Upper lobe of left lung (tissue), 4 donors: ENCODE measurements around the gene NLGN2.

Experiments
- CTCF ChIP-seq, 6 experiments: fragments of 450-650 bp in 4 of 6; fragments of 200-600 bp in 2 of 6; sonication (generic) in 2 of 6; IDR thresholded peaks; one replicate each; pipeline ENCODE4 v1.5.1; 2016 to 2019; ENCODE audit warnings: antibody characterized with exemption in 6 of 6
- EP300 ChIP-seq, 4 donors: sonication (generic); formaldehyde crosslinking; IDR thresholded peaks; one replicate each; pipeline ENCODE4 v1.5.1; 2017; ENCODE audit warnings: antibody characterized with exemption in 4 of 4, control low read depth in 2 of 4
- POLR2A ChIP-seq, 4 donors: fragments of 450-650 bp; IDR thresholded peaks; one replicate each; pipeline ENCODE4 v1.5.1; 2016 to 2017; ENCODE audit warnings: antibody characterized with exemption in 4 of 4, mild to moderate bottlenecking in 2 of 4
- POLR2AphosphoS5 ChIP-seq, 2 donors: sonication (generic); formaldehyde crosslinking; IDR thresholded peaks; one replicate each; pipeline ENCODE4 v1.5.1; 2017; ENCODE audit warnings: antibody characterized with exemption in 2 of 2

GRCh38 chr17:7388856-7389255, 18.8 kb upstream of the NLGN2 start:
- TF ChIP-seq CTCF (IDR thresholded peaks at IDR 0.05): no peak
- no peak for TF ChIP-seq POLR2AphosphoS5 (IDR thresholded peaks at IDR 0.05)
- no peak for TF ChIP-seq POLR2A (IDR thresholded peaks at IDR 0.05)
- no peak for TF ChIP-seq EP300 (IDR thresholded peaks at IDR 0.05)
